Progenitor cell of endocrine pancreas (in vitro differentiated cells): ENCODE results near the gene AWAT2. TPM values are rescaled to one million over a fixed set of nuclear protein-coding genes. Genes with fewer than 3 reads are reported as not detected.

ENCODE experiments used
- DNase-seq: peaks from one replicate; pipeline ENCODE4 v3.0.0; 2021; ENCODE audit warnings: low spot score; ENCODE audit not compliant: unreplicated experiment
- H3K27ac Mint-ChIP-seq: 2 replicates; pipeline ENCODE4 v1.8.0; 2021; ENCODE audit warnings: mild to moderate bottlenecking, moderate library complexity, mixed read lengths
- H3K27me3 Mint-ChIP-seq: 2 replicates; pipeline ENCODE4 v1.8.0; 2021; ENCODE audit warnings: mixed read lengths
- H3K36me3 Mint-ChIP-seq: 2 replicates; pipeline ENCODE4 v1.8.0; 2022; ENCODE audit warnings: mixed read lengths; ENCODE audit not compliant: insufficient read depth
- H3K4me1 Mint-ChIP-seq: 2 replicates; pipeline ENCODE4 v1.8.0; 2021; ENCODE audit warnings: low read depth, mixed read lengths
- H3K4me3 Mint-ChIP-seq: 2 replicates; pipeline ENCODE4 v1.8.0; 2021; ENCODE audit warnings: low read depth, mild to moderate bottlenecking, moderate library complexity, mixed read lengths
- H3K9me3 Mint-ChIP-seq: 2 replicates; pipeline ENCODE4 v1.8.0; 2021; ENCODE audit warnings: low read depth, mixed read lengths
- total RNA-seq: library from RNA; stranded (reverse); gene quantifications from 2 replicates; pipeline ENCODE4 v1.2.1, GENCODE V29; 2021
- TF ChIP-seq, protein P1 (sequence below): fragments of 200-600 bp; sonication (generic); IDR thresholded peaks from one replicate; pipeline ENCODE4 v1.5.0; 2021; ENCODE audit warnings: antibody characterized with exemption, mild to moderate bottlenecking; ENCODE audit not compliant: unreplicated experiment

The AWAT2 gene
- total RNA-seq, 1 donor from 2014 or later: not detected

- peaks cover 10% of the 10 kb centered on the region for H3K9me3 Mint-ChIP-seq
Observed at GRCh38 chrX:70041993-70042392, 7.7 kb downstream of the AWAT2 start.

GRCh38 chrX:70039758-70040157, 10.0 kb downstream of the AWAT2 start:
- Mint-ChIP-seq H3K27ac (no peak overlapping the region), H3K4me3 (no peak overlapping the region), H3K36me3 (no peaks in the 10 kb centered on the region), H3K27me3 (no peaks in the 10 kb centered on the region), H3K9me3 (peaks cover 5% of the 10 kb centered on the region), H3K4me1 (no peaks in the 10 kb centered on the region)
- TF ChIP-seq, protein P1, sequence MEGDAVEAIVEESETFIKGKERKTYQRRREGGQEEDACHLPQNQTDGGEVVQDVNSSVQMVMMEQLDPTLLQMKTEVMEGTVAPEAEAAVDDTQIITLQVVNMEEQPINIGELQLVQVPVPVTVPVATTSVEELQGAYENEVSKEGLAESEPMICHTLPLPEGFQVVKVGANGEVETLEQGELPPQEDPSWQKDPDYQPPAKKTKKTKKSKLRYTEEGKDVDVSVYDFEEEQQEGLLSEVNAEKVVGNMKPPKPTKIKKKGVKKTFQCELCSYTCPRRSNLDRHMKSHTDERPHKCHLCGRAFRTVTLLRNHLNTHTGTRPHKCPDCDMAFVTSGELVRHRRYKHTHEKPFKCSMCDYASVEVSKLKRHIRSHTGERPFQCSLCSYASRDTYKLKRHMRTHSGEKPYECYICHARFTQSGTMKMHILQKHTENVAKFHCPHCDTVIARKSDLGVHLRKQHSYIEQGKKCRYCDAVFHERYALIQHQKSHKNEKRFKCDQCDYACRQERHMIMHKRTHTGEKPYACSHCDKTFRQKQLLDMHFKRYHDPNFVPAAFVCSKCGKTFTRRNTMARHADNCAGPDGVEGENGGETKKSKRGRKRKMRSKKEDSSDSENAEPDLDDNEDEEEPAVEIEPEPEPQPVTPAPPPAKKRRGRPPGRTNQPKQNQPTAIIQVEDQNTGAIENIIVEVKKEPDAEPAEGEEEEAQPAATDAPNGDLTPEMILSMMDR: no peak
- DNase-seq: no peak

More at GRCh38 chrX:70041993-70042392, 7.7 kb downstream of the AWAT2 start:
- Mint-ChIP-seq H3K36me3 (no peaks in the 10 kb centered on the region), H3K27me3 (no peaks in the 10 kb centered on the region), H3K4me1 (no peaks in the 10 kb centered on the region), H3K4me3 (no peak overlapping the region), H3K27ac (no peak overlapping the region)
- no peak for DNase-seq
- TF ChIP-seq, protein P1: no peak

DNA sequence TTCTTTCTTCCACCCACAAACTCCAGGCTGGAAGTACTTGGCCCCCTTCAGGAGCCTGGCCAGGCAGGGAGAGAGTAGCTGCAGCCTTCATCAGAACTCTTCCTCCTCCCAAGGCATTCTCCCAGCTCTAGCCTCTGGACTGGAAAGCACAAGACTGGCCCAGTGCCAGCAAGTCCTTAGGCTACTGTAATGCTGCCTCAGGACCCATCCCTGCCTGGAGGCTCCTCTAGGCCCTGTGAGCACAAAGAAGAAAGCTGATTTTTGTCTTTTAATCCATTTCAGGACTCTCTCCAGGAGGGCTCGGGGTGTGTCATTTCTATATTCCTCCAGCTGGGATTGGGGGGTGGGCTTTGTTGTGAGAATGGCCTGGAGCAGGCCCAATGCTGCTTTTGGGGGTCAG, 10.8 kb downstream of the AWAT2 start:
- TF ChIP-seq, protein P1: no peak
- H3K36me3 Mint-ChIP-seq: no peaks in the 10 kb centered on the region
- H3K27me3 Mint-ChIP-seq: no peaks in the 10 kb centered on the region
- DNase-seq: no peak
- H3K9me3 Mint-ChIP-seq: peaks cover 4% of the 10 kb centered on the region
- H3K4me1 Mint-ChIP-seq: peaks cover 1% of the 10 kb centered on the region
- H3K27ac Mint-ChIP-seq: no peak overlapping the region
- H3K4me3 Mint-ChIP-seq: no peak overlapping the region

- Mint-ChIP-seq H3K27ac (no peak overlapping the region), H3K36me3 (no peaks in the 10 kb centered on the region), H3K4me1 (peaks cover 1% of the 10 kb centered on the region), H3K9me3 (peaks cover 6% of the 10 kb centered on the region), H3K4me3 (no peak overlapping the region), H3K27me3 (no peaks in the 10 kb centered on the region)
- no peak for DNase-seq
- TF ChIP-seq, protein P1: no peak
Observed at GRCh38 chrX:70038515-70038914, 11.2 kb downstream of the AWAT2 start.

- H3K36me3 Mint-ChIP-seq: no peaks in the 10 kb centered on the region
- no peak overlapping the region for H3K4me3 Mint-ChIP-seq
- no peaks in the 10 kb centered on the region for H3K27me3 Mint-ChIP-seq
- H3K4me1 Mint-ChIP-seq: peaks cover 1% of the 10 kb centered on the region
- TF ChIP-seq, protein P1: no peak
- DNase-seq: no peak
- peaks cover 6% of the 10 kb centered on the region for H3K9me3 Mint-ChIP-seq
- H3K27ac Mint-ChIP-seq: no peak overlapping the region
Observed at GRCh38 chrX:70034646-70035045, 15.1 kb downstream of the AWAT2 start.
